Measurements from ENCODE around the gene FLT3. TPM values are rescaled to one million over a fixed set of nuclear protein-coding genes. Genes with fewer than 3 reads are reported as not detected.

Gene FLT3
- total and polyA plus RNA-seq, 9 of the 15 experiments (the other 6 are each of a cell fraction or from before 2014, with no cell fraction given): not detected

- Histone ChIP-seq H3K9me3 (replicated peaks; ENCODE audit: control insufficient read depth, insufficient read depth, low read depth, low read length) (no peaks in the 10 kb centered on the region), H2AFZ (ENCODE audit: low read depth, low read length) (no peak overlapping the region), H4K20me1 (replicated peaks; ENCODE audit: control insufficient read depth, insufficient read depth, low read length) (no peaks in the 10 kb centered on the region), H3K27ac (ENCODE audit: extremely low read depth, low read depth, low read length) (no peak overlapping the region), H3K36me3 (ENCODE audit: control insufficient read depth, insufficient read depth, low read length) (no peaks in the 10 kb centered on the region), H3K4me1 (replicated peaks in 1 of 2; ENCODE audit: control insufficient read depth in 2 of 2, insufficient read depth in 2 of 2, low read length in 2 of 2) (0 out of 5 replicates have a peak, but pooled peaks cover 0 to 3% of the 10 kb centered on the region in 2 experiments), H3K79me2 (ENCODE audit: control insufficient read depth, insufficient read depth, low read length) (no peaks in the 10 kb centered on the region), H3K9me1 (ENCODE audit: control insufficient read depth, insufficient read depth, low read length) (no peaks in the 10 kb centered on the region), H3K4me2 (ENCODE audit: insufficient read depth, low read length) (no peak overlapping the region), H3K27me3 (ENCODE audit: control insufficient read depth in 2 of 2, insufficient read depth in 2 of 2, low read length in 2 of 2) (peaks cover 3 to 52% of the 10 kb centered on the region in 2 experiments; a peak in 4 of 5 replicates), H3K4me3 (no peak overlapping the region), H3K9ac (ENCODE audit: insufficient read depth in 1 of 2, low read depth in 2 of 2, low read length in 2 of 2) (no peak overlapping the region)
- ChIA-PET POLR2A (interaction anchor here (0.6 kb wide), 1 partner anchor 110 kb away, joined by 3 read pairs; no protein-coding TSS in a partner anchor), CTCF (ENCODE audit: low intra/inter-chr PET ratio) (no interaction called here)
- in situ Hi-C loops (cut with MboI) (no loop called here), intact Hi-C loops (cut with micrococcal nuclease) (no loop called here)
- no peak for DNase-seq (ENCODE audit: extremely low read depth in 1 of 4, low spot score in 3 of 4)
- BruUV-seq (replicated peaks): no TSS peak
- WGBS (ENCODE audit: insufficient coverage, low coverage, missing lambda C conversion rate): under 1% methylated on average over 11 of the region's 12 CpGs
- ATAC-seq: no peak
- FAIRE-seq: no peak
- no peak for TF ChIP-seq BRF1 (IDR thresholded peaks at IDR 0.05; ENCODE audit: borderline replicate concordance, extremely low read depth, insufficient read length)
- TF ChIP-seq HDAC3 (IDR thresholded peaks at IDR 0.05; ENCODE audit: borderline replicate concordance, partially characterized antibody): no peak
- TF ChIP-seq IRF1 (CRISPR knock-in tag; IDR thresholded peaks at IDR 0.05; ENCODE audit: borderline replicate concordance): no peak
- no peak for TF ChIP-seq TEAD2 (tag; IDR thresholded peaks at IDR 0.05)
- no peak for TF ChIP-seq ZNF263 (CRISPR knock-in tag; IDR thresholded peaks at IDR 0.05; ENCODE audit: borderline replicate concordance)
- no peak for TF ChIP-seq PBX2 (CRISPR knock-in tag; IDR thresholded peaks at IDR 0.05; ENCODE audit: low read depth)
- no peak for TF ChIP-seq PBX2 (tag; conservative IDR thresholded peaks at IDR 0.05; ENCODE audit: low read depth)
- no peak for TF ChIP-seq ZNF76 (CRISPR knock-in tag; IDR thresholded peaks at IDR 0.05; ENCODE audit: borderline replicate concordance)
- TF ChIP-seq MITF (IDR thresholded peaks at IDR 0.05): no peak
- no peak for TF ChIP-seq SMARCA5 (IDR thresholded peaks at IDR 0.05)
- no peak for TF ChIP-seq NEUROD1 (IDR thresholded peaks at IDR 0.05; ENCODE audit: borderline replicate concordance, low read depth, low read length, partially characterized antibody)
- no peak for TF ChIP-seq HCFC1 (IDR thresholded peaks at IDR 0.05; ENCODE audit: low read depth, low read length)
- no peak for TF ChIP-seq HNRNPL (IDR thresholded peaks at IDR 0.05; ENCODE audit: low read depth, low read length)
- no peak for TF ChIP-seq RBBP5 (IDR thresholded peaks at IDR 0.05; ENCODE audit: borderline replicate concordance, insufficient read depth, low read length, poor library complexity, severe bottlenecking)
These were observed 123.8 kb downstream of the FLT3 start for GRCh38 chr13:27976362-27977091.

Measured in K562 (cell line).